Mesodermal cell (in vitro differentiated cells): ENCODE measurements around the gene VSTM2L.

Experiments
- H3K27ac ChIP-seq: 2 replicates; pipeline ENCODE4 v1.7.0; 2013; ENCODE audit warnings: mild to moderate bottlenecking, low read depth, low read length, moderate library complexity; ENCODE audit not compliant: severe bottlenecking
- H3K36me3 ChIP-seq: 2 replicates; pipeline ENCODE4 v1.7.1; 2013; ENCODE audit warnings: mild to moderate bottlenecking, low read length, moderate library complexity; ENCODE audit not compliant: control insufficient read depth, insufficient read depth
- H3K4me1 ChIP-seq: one replicate; pipeline ENCODE4 v1.7.1; 2013; ENCODE audit warnings: mild to moderate bottlenecking, low read length; ENCODE audit not compliant: insufficient read depth, control insufficient read depth, poor library complexity, severe bottlenecking
- H3K4me3 ChIP-seq: 2 replicates; pipeline ENCODE4 v1.7.0; 2013; ENCODE audit warnings: low read length, control low read depth, mild to moderate bottlenecking; ENCODE audit not compliant: insufficient read depth, poor library complexity, severe bottlenecking; ENCODE audit errors: extremely low read depth
- H3K9me3 ChIP-seq: 2 replicates; pipeline ENCODE4 v1.7.1; 2013; ENCODE audit warnings: mild to moderate bottlenecking, low read length, moderate library complexity; ENCODE audit not compliant: control insufficient read depth
- WGBS, 2 experiments: methylation state at CpG; one replicate each; pipeline ENCODE4 v1.1.5; 2013; ENCODE audit warnings: missing lambda C conversion rate in 2 of 2; ENCODE audit not compliant: insufficient coverage in 2 of 2; 5-methylcytosine and 5-hydroxymethylcytosine counted together

VSTM2L gene

DNA sequence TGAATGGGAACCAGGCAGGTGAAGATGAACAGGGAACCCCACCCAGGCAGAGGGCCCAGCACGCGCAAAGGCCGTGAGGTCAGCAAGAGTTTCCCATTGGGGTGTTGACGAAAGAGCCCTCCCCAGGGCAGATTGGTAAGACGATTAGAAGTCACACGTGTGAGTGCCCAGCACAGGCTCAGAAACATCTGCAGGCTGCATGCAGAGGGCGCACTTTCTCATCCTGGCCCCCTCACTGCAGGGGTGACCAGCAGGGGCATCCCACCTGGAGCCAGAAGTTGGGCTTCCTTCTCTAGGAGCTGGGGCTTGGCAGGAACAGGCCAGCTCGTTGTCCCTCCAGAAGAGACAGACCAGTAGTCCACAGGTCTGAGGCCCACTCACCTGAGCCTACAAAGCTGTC is 38.4 kb downstream of the VSTM2L start:
- 64 to 71% methylated on average over 7 to 8 of the region's 8 CpGs for WGBS, 2 experiments
- Histone ChIP-seq H3K36me3 (no peaks in the 10 kb centered on the region), H3K4me3 (no peak overlapping the region), H3K9me3 (no peaks in the 10 kb centered on the region), H3K4me1 (no peaks in the 10 kb centered on the region), H3K27ac (no peak overlapping the region)

DNA sequence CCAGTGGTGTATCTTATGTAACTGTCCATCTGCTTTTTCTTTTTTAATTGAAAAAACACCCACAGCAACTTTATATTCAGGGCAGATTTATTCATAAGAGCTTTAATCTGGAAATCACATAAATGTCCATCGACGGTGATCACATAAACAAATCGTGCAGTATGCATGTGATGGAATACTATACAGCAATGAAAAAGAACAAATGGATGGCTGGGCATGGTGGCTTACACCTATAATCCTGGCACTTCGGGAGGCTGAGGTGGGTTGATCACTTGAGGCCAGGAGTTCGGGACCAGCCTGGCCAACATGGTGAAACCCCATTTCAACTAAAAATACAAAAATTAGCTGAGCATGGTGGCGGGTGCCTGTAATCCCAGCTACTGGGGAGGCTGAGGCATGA is 39.1 kb downstream of the VSTM2L start:
- Histone ChIP-seq H3K36me3 (no peaks in the 10 kb centered on the region), H3K4me3 (no peak overlapping the region), H3K27ac (no peak overlapping the region), H3K9me3 (no peaks in the 10 kb centered on the region), H3K4me1 (no peaks in the 10 kb centered on the region)
- WGBS, 2 experiments: 91 to 100% methylated on average over 2 to 4 of the region's 6 CpGs

DNA sequence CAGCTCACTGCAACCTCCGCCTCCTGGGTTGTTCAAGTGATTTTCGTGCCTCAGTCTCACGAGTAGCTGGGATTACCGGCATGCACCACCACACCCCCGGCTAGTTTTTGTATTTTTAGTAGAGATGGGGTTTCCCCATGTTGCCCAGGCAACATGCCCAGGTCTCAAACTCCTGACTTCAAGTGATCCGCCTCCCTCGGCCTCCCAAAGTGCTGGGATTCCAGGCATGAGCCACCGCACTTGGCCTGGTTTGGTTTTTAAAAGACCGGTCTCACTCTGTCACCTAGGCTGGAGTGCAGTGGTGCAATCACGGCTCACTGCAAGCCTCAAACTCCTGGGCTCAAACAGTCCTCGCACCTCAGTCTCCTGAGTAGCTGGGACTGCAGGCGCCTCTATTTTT is 40.1 kb downstream of the VSTM2L start:
- no peaks in the 10 kb centered on the region for H3K36me3 ChIP-seq
- no peaks in the 10 kb centered on the region for H3K9me3 ChIP-seq
- no peak overlapping the region for H3K27ac ChIP-seq
- WGBS, 2 experiments: 81 to 88% methylated on average over 8 of the region's 12 CpGs
- no peaks in the 10 kb centered on the region for H3K4me1 ChIP-seq
- H3K4me3 ChIP-seq: no peak overlapping the region

DNA sequence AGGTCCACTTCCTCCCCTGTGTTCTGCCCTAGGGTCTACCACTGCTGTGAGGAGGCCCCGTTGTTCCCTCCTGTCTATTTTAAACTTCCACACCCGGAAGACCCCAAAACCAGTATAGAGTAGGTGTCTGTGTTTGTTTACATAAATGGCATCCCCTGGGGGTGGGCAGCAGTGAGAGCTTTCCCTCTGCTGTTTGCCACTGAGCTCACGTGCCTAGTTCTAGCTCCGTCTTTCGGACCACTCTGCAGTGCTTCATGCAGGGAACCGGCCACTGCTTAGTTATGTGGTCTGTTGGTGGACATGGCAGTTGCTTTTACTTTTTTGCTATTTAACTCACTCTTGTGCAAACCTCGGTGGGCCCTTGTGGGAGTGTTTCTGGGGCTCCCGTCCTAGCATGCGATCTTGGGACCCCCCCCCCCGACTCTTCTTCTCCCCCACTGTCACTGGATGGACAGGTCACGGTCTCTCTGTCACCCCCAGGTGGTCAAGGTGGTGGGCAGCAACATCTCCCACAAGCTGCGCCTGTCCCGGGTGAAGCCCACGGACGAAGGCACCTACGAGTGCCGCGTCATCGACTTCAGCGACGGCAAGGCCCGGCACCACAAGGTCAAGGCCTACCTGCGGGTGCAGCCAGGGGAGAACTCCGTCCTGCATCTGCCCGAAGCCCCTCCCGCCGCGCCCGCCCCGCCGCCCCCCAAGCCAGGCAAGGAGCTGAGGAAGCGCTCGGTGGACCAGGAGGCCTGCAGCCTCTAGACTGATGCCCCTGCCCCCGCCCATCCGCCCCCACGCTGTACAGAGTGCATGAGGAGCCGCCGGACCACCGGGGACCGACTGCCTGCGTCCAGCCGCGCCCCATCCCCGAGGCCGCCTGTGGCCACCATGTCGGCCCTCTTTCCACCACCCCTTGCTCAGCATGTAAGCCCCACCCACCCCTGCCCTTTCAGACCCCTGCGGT is 40.9 kb downstream of the VSTM2L start:
- Histone ChIP-seq H3K36me3 (no peaks in the 10 kb centered on the region), H3K27ac (no peak overlapping the region), H3K9me3 (no peaks in the 10 kb centered on the region), H3K4me3 (no peak overlapping the region), H3K4me1 (no peaks in the 10 kb centered on the region)
- WGBS, 2 experiments: 91% methylated on average over 29 to 30 of the region's 47 CpGs

DNA sequence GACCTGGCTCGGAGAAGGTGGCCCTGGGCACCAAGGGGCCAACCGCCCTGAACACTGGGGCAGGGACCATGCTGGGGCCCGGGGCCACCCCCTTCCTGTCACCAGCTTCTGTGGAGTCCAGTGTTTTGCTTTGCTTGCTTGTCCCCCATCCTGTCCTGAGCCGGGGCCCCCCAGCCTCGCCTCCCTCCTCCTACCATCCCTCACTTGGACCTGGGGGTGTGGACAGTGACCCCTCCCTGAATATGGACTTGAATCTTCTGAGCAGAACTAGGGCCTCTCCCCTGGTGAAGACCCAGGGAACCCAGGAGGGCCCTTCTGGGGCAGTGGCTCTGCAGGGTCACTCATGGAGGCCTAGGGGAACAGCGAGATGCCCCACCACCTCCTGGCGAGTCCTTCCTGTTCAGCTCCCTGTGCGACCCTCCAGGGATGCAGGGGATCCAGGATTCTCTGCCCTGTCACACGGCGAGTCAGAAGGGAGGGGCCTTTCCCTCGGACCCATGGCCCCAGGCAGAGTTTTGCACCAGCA is 41.6 kb downstream of the VSTM2L start:
- H3K27ac ChIP-seq: no peak overlapping the region
- 90 to 91% methylated on average over 8 to 9 of the region's 11 CpGs for WGBS, 2 experiments
- no peak overlapping the region for H3K4me3 ChIP-seq
- no peaks in the 10 kb centered on the region for H3K36me3 ChIP-seq
- H3K4me1 ChIP-seq: no peaks in the 10 kb centered on the region
- no peaks in the 10 kb centered on the region for H3K9me3 ChIP-seq

DNA sequence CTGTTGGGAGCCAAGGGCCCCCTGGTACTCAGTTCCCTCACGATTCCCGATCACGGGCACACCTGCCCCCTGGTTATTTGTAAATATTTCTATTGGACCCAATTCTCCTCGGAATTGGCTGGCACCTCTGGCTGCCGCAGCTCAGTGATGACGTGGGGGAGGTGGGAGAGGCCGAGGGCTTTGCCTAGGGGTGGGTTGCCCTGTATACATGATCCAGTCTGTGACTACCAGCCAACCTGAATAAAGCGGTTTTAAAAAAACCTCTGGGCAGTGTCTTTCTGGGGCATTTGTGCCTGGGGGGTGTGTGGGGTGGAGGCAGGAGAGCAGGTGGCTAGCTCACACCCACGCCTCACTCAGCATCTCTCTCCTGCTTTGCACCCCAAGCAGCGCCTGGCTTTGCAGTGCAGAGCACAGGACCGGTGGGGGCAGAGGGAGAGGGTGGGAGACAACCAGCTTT is 42.2 kb downstream of the VSTM2L start:
- WGBS, 2 experiments: 93 to 95% methylated on average over 7 of the region's 11 CpGs
- no peaks in the 10 kb centered on the region for H3K36me3 ChIP-seq
- no peak overlapping the region for H3K4me3 ChIP-seq
- no peak overlapping the region for H3K27ac ChIP-seq
- no peaks in the 10 kb centered on the region for H3K9me3 ChIP-seq
- H3K4me1 ChIP-seq: no peaks in the 10 kb centered on the region

DNA sequence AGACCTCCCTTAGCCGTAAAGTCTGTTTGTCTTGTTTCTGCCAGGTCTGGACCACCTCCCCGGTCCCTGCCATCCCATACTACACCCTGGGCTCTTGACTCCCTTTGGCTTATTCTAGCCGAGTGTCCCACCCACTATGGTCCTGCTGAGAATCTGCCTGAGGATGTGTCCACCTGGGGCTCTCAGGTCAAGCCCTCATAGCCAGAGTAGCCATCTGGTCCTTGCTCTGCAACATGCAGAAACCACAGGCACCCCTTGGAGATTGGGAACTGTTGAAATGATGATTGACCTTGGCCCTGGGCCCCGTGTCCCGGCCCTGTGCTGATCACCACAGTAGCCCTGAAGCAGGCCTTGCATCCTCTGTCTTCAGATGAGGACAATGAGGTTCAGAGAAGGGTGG is 44.0 kb downstream of the VSTM2L start:
- Histone ChIP-seq H3K36me3 (no peaks in the 10 kb centered on the region), H3K27ac (no peak overlapping the region), H3K4me1 (no peaks in the 10 kb centered on the region), H3K9me3 (no peaks in the 10 kb centered on the region), H3K4me3 (no peak overlapping the region)
- 84 to 93% methylated on average over 5 of the region's 5 CpGs for WGBS, 2 experiments

DNA sequence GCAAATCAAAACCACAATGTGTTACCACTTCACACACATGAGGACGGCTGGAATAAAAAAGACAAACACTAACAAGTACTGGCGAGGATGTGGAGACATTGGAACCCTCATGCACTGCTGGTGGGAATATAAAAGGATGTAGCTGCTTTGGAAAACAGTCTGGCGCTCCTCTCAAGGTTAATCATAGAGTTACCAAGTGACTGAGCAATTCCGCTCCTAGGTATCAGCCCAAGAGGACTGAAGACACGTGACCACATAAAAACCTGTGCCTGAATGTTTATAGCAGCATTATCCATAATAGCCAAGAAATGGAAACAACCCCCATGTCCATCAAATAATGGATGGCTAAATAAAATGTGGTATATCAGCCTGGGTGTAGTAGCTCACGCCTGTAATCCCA is 45.0 kb downstream of the VSTM2L start:
- Histone ChIP-seq H3K4me1 (no peaks in the 10 kb centered on the region), H3K27ac (no peak overlapping the region), H3K36me3 (no peaks in the 10 kb centered on the region), H3K4me3 (no peak overlapping the region), H3K9me3 (no peaks in the 10 kb centered on the region)
- WGBS, 2 experiments: 93 to 95% methylated on average over 3 to 4 of the region's 6 CpGs

DNA sequence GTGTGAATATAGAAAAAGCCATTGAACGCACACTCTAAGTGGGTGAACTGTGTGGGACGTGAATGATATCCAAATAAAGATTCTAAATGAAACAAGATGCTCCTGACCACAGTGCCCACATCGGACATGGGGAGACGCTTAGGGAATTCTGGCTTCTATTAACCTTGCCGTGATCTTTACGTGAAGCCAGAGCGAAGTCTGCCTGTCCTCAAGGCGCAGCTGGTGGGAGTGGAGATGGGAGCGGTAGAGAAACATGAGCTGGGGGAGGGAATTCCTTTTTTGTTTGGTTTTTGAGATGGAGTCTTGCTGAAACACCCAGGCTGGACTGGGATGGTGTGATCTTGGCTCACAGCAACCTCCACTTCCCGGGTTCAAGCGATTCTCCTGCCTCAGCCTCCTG is 46.0 kb downstream of the VSTM2L start:
- Histone ChIP-seq H3K9me3 (no peaks in the 10 kb centered on the region), H3K4me1 (no peaks in the 10 kb centered on the region), H3K36me3 (no peaks in the 10 kb centered on the region), H3K4me3 (no peak overlapping the region), H3K27ac (no peak overlapping the region)
- 92 to 94% methylated on average over 7 to 10 of the region's 11 CpGs for WGBS, 2 experiments

DNA sequence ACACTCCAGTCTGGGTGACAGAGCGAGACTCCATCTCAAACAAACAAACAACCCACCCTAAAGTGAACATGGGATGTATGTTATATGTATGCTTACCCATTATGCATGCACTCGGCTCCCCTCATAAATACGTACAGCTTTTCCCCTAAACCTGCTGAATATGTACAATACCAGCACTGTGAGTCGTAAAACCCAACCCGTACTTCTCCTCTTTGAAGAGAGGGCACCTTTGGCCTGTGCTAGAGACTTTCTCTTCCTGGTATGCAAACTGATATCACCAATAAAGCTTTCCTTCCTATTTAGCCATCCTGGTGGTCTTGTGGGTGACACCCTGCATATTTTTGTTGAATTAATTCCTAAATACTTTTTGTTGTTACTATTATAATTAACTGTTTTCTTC is 51.3 kb downstream of the VSTM2L start:
- Histone ChIP-seq H3K4me3 (no peak overlapping the region), H3K27ac (no peak overlapping the region), H3K4me1 (no peaks in the 10 kb centered on the region), H3K36me3 (no peaks in the 10 kb centered on the region), H3K9me3 (no peaks in the 10 kb centered on the region)
- 89 to 94% methylated on average over 3 to 4 of the region's 5 CpGs for WGBS, 2 experiments

DNA sequence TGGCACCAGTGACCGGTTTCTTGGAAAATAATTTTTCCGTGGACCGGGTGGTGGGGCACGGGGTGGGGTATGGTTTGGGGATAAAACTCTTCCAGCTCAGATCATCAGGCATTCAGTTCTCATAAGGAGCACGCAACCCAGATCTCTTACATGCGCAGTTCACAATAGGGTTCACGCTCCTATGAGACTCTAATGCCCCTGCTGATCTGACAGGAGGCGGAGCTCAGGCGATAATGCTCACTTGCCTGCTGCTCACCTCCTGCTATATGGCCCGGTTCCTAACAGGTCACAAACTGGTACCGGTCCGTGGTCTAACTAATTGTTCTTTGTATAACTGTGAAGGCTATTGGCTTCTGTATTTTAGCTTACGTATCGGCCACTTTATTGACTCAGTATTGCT is 51.7 kb downstream of the VSTM2L start:
- Histone ChIP-seq H3K27ac (no peak overlapping the region), H3K4me3 (no peak overlapping the region), H3K36me3 (no peaks in the 10 kb centered on the region), H3K9me3 (no peaks in the 10 kb centered on the region), H3K4me1 (no peaks in the 10 kb centered on the region)
- 84 to 87% methylated on average over 8 to 10 of the region's 14 CpGs for WGBS, 2 experiments
